SK-N-MC (cell line): Measurements from ENCODE around the gene MRPL58.
"Not testable (repeated sequence)": the region's sequence is repeated elsewhere in the genome, so short reads cannot be mapped to it uniquely, and the experiment has no call there.

Source experiments
- EZH2 ChIP-seq: fragments of 200-600 bp; sonication (generic); IDR thresholded peaks from one replicate; pipeline ENCODE4 v1.6.1; 2017; ENCODE audit warnings: antibody characterized with exemption
- POLR2AphosphoS5 ChIP-seq: IDR thresholded peaks from 2 replicates; pipeline ENCODE4 v1.6.1; 2012; ENCODE audit warnings: mild to moderate bottlenecking, low read depth, low read length, borderline replicate concordance

- TF ChIP-seq EZH2, POLR2AphosphoS5: not testable (repeated sequence)
Measured at GRCh38 chr17:75045946-75046406, 33.5 kb downstream of the MRPL58 start.
